ENCODE data around the gene TSC2.
"Not testable (repeated sequence)": the region's sequence is repeated elsewhere in the genome, so short reads cannot be mapped to it uniquely, and the experiment has no call there.

Gene TSC2

GRCh38 chr16:2122429-2122828, 74.6 kb downstream of the TSC2 start:
- no peak for DNase-seq (ENCODE audit: low read depth)

DNA sequence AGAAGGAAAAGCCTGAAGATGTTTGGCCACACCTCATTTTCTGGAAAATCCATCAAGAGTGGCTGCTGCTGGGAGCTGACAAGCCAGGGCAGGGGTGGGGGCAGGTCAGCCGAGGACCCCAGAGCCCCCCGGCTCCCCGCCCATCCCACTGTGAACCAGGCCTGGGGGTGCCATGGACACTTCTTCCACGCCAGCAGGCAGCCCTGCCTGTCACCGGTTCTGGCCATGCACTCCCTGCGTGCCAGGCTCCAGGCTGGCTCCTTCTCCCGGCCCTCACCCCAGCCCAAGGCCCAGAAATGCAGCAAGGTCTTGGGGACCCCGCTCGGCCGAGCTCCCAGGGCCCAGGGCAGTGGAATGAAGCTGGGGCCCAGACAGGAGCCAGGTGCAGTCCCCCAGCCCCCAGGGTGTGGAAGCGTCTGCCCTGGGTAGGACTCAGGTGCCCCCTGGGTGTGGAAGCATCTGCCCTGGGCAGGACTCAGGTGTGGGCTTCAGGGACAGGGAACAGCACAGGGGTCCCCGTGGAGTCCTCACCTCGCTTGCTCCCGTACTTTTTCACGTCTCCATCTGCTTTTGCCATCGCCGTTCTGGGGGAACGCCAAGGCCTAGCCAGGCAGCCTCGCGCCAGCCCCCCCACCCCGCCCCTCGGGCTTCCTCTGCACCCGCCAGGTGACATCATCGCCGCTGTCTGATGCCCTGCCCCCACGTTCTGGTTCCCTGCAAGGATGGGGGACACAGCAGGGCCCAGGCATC, 75.3 kb downstream of the TSC2 start:
- not testable (repeated sequence) for DNase-seq (ENCODE audit: low read depth)

DNA sequence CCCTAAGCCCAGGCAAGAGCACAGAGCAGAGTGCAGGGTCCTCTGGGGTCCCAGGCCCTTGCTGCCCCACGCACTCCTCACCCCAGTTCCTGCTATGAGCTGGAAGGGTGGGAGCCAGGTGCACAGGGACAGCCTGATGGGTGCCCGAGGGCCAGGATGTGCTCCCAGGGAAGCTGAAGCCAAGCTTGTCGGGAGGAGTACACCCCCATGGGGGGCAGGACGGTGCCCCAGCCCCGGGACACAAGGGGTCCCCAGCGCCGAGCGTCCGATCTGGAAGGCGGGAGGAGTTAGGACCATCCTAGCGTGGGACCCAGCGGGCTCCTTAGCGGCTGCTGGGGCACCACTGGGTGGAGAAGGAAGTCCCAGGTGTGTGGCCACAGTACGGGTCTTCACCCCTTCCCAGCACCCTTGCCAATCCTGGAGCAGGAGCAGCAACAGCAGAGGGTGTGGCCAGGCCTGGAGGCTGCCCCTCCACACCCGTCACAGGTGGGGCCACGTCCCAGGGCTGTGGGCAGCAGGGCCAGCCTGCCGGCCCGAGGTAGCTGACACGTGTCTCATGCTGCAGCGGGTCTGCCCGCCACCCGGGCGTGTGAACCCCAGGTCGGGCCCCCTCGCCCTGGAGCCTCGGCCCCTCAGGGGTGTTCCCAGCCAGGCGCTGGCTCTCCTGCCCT, 76.1 kb downstream of the TSC2 start:
- DNase-seq (ENCODE audit: low read depth) = not testable (repeated sequence)

DNA sequence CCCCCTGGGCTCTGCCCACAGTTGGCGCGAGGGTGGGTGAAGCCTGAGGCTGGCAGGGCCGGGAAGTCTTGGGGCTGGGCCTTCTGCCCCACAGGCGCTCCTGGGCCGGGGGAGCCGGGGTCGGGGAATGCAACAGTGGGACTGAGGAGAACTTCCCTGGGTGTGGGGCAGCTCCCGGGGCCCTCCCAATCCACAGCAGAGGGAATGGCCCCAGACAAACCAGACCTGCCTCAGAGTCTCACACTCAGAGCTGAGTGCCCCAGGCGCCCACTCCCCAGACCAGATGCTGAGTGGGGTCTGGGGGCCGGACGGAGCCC, 76.5 kb downstream of the TSC2 start:
- DNase-seq (ENCODE audit: low read depth) = not testable (repeated sequence)

- peak; percentile 93 for DNase-seq (ENCODE audit: low read depth)
Observed at GRCh38 chr16:2124694-2125444, 77.1 kb downstream of the TSC2 start.

- not testable (repeated sequence) for DNase-seq (ENCODE audit: low read depth)
Observed at GRCh38 chr16:2125609-2126008, 77.8 kb downstream of the TSC2 start.

GRCh38 chr16:2126161-2126743, 78.5 kb downstream of the TSC2 start:
- DNase-seq (ENCODE audit: low read depth) = peak; percentile 43

DNA sequence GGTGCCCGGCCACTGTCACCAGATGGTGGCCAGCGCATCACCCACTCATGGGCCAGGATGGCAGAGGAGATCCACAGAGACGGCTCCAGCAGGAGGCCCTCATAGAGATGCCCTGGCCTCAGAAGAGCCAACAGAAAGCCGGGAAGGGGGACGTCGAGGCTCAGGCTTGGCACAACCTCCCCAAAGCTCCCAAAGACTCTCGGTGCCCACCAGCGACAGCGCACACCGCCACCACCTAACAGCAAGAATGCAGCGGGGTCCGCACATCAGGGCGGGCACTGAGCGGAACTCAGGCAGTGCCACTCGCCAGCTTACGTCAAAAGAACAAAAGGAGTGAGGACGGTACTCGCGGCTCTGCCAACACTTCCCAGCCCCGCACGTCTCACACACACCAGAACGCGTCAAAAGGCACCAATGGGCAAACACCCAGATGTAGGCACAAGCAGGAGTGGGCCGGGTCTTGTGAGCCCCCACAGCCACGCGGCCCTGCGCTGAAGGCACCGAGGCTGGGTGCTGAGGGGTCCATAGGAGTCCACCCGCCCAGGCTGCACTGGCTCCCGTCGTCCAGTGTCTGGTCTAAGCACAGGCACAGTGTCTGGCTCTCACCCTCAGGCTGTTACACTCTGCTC, 79.3 kb downstream of the TSC2 start:
- DNase-seq (ENCODE audit: low read depth) = not testable (repeated sequence)

DNA sequence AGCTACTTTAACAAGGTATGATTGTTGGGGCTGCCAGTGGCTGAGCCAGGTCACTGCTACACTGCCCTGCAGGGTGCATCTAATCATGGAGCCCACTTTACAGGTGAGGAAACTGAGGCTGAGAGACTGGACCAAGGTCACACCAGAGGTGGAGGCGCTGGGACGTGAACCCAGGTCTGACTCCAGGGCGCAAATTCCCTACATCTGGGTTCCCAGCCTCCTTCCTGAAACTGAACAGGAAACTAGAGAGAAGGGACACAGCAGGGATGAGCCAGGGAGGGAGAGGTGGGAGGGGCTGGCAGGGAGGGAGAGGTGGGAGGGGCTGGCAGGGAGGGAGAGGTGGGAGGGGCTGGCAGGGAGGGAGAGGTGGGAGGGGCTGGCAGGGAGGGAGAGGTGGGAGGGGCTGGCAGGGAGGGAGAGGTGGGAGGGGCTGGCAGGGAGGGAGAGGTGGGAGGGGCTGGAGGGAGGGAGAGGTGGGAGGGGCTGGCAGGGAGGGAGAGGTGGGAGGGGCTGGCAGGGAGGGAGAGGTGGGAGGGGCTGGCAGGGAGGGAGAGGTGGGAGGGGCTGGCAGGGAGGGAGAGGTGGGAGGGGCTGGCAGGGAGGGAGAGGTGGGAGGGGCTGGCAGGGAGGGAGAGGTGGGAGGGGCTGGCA, 80.0 kb downstream of the TSC2 start:
- DNase-seq (ENCODE audit: low read depth) = peak; percentile 76

DNA sequence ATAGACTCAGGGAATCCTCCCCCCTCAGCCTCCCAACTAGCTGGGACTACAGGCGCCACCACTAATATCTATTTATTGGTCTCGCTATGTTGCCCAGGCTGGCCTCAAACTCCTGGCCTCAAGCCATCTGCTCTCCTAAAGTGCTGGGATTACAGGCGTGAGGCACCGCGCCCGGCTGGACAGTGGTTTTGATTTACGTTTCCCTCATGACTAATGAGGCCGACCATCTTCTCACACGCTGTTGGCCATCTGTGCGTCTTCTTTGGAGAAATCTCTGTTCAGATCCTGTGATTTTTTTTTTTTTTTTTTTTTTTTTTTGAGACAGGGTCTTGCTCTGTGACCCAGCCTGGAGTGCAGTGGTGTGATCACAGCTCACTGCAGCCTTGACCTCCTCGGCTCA, 81.5 kb downstream of the TSC2 start:
- peak; percentile 92 for DNase-seq (ENCODE audit: low read depth)

GRCh38 chr16:2129890-2130447, 82.2 kb downstream of the TSC2 start:
- peak; percentile 73 for DNase-seq (ENCODE audit: low read depth)

DNA sequence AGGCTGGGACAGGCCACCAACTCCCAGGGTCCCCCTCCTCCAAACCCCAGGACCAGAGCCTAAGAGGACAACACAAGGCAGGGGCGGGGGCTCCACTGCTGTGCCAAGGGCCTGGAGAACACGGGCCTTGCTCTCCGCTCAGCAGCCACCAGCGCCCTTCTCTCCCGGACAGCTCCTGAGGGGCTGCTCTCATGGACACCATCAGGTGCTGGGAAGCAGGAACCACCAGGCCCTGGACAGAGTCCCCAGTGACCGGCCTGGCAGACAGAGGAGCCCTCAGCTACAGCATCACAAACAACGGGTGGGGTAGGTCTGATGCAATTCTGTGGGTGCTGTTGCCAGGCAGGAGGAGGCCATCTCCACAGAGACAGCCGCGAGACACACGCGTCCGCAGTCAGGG, 86.0 kb downstream of the TSC2 start:
- peak; percentile 36 for DNase-seq (ENCODE audit: low read depth)

GRCh38 chr16:2135071-2135470, 87.3 kb downstream of the TSC2 start:
- not testable (repeated sequence) for DNase-seq (ENCODE audit: low read depth)

DNA sequence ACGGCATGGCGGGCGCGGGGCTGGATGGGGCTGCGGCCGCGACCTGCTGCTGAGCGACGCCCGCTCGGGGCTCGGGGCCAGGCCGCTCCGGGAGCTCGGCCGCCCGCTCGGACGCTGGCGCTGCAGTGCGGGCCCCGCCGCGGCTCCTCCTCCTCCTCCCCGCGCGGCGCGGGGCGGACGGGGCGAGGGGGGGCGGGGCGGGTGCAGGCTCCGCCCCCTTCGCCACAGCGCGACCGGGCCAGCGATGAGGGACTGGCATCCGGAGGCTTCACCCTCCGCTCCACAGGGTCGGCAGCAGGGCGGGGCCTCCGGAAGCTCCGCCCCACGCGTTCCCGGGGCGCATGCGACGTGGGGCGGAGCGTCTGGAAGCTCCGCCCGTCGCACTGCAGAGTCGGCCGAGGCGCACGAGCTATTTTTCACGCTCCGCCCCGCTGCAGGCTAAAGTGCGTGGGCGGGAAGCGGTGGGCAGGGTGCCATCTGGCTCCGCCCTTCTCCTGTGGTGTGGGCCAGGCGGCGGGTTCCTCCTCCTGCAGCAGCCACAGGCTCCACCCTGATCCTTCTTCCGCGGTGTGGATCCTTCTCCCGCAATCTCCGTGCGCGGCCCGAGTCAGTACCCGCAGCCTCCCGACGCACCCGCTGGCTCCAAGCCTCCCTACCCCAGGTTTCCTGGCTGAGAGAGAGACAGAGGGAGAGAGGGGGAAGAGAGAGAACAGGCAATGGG, 88.1 kb downstream of the TSC2 start, which contains the start of gene PKD1:
TSS of gene PKD1 (minus strand) at position 129 of the 721 bp plus-strand sequence. CDS start 209 bp downstream, outside the sequence.
- peak; percentile 92 for DNase-seq (ENCODE audit: low read depth)

Measured in EH (cell line).